IMR-90 (cell line): ENCODE results near the gene PDE11A. TPM values are rescaled to one million over a fixed set of nuclear protein-coding genes. Genes with fewer than 3 reads are reported as not detected.

ENCODE experiments used
- ATAC-seq: fragments of 200-7000 bp; cut with Tn5 transposase; 2 replicates; pipeline ENCODE4 v1.9.1; 2020; ENCODE audit warnings: low read depth, mild to moderate bottlenecking, moderate library complexity
- BruUV-seq: library from RNA; stranded (reverse); fragments of 400-500 nt; replicated peaks from 2 replicates; lab custom pipeline; 2021; lab: Mats Ljungman, UMichigan
- CTCF ChIA-PET: fragments of 300-600 bp; formaldehyde crosslinking; extraction: SDS; loops from one replicate; lab custom pipeline; 2021; ENCODE audit warnings: antibody characterized with exemption; lab: Yijun Ruan, JAX
- POLR2A ChIA-PET: fragments of 300-600 bp; sonication (Branson Sonifier 250); formaldehyde crosslinking; loops from one replicate; lab custom pipeline; 2022; ENCODE audit warnings: antibody characterized with exemption; ENCODE audit not compliant: unreplicated experiment; lab: Charles Lee
- DNase-seq: peaks from one replicate; pipeline ENCODE4 v3.0.0; 2013
- H2AFZ ChIP-seq: replicated peaks from 2 replicates; pipeline ENCODE3; 2013; ENCODE audit warnings: low read length, mild to moderate bottlenecking; ENCODE audit not compliant: poor library complexity
- H2AK5ac ChIP-seq: 2 replicates; pipeline ENCODE4 v1.6.1; 2013; ENCODE audit warnings: low read depth, low read length, inconsistent platforms
- H2AK9ac ChIP-seq: replicated peaks from 2 replicates; pipeline ENCODE3; 2013; ENCODE audit warnings: mild to moderate bottlenecking, low read depth, low read length, moderate library complexity; ENCODE audit not compliant: poor library complexity
- H2BK120ac ChIP-seq: 2 replicates; pipeline ENCODE4 v1.6.1; 2013; ENCODE audit warnings: low read depth, low read length, inconsistent platforms
- H2BK15ac ChIP-seq: 3 replicates; pipeline ENCODE4 v1.6.1; 2013; ENCODE audit warnings: low read depth, low read length, inconsistent platforms
- H2BK20ac ChIP-seq: 2 replicates; pipeline ENCODE4 v1.6.1; 2013; ENCODE audit warnings: low read depth, mild to moderate bottlenecking, inconsistent platforms, low read length, moderate library complexity
- H2BK5ac ChIP-seq: 2 replicates; pipeline ENCODE4 v1.6.1; 2013; ENCODE audit warnings: mild to moderate bottlenecking, low read depth, low read length, inconsistent platforms; ENCODE audit not compliant: poor library complexity, severe bottlenecking
- H3K14ac ChIP-seq: replicated peaks from 2 replicates; pipeline ENCODE4 v1.6.1; 2013; ENCODE audit warnings: low read depth, low read length, inconsistent platforms
- H3K18ac ChIP-seq: 2 replicates; pipeline ENCODE4 v1.6.1; 2013; ENCODE audit warnings: low read depth, low read length, control low read depth
- H3K23ac ChIP-seq: 2 replicates; pipeline ENCODE4 v1.6.1; 2013; ENCODE audit warnings: low read depth, low read length, inconsistent platforms
- H3K27ac ChIP-seq: 2 replicates; pipeline ENCODE4 v1.5.1; 2013; ENCODE audit warnings: mild to moderate bottlenecking, control low read depth, low read length; ENCODE audit not compliant: insufficient read depth
- H3K27me3 ChIP-seq: 2 replicates; pipeline ENCODE4 v1.6.1; 2013; ENCODE audit warnings: low read length; ENCODE audit not compliant: control insufficient read depth, insufficient read depth
- H3K36me3 ChIP-seq: 2 replicates; pipeline ENCODE4 v1.6.1; 2013; ENCODE audit warnings: low read length, mixed read lengths; ENCODE audit not compliant: control insufficient read depth, insufficient read depth
- H3K4ac ChIP-seq: 2 replicates; pipeline ENCODE4 v1.6.1; 2013; ENCODE audit warnings: low read depth, low read length, inconsistent platforms
- H3K4me1 ChIP-seq: 2 replicates; pipeline ENCODE4 v1.6.1; 2013; ENCODE audit warnings: low read length, mixed read lengths; ENCODE audit not compliant: control insufficient read depth, insufficient read depth
- H3K4me2 ChIP-seq: 2 replicates; pipeline ENCODE4 v1.6.1; 2013; ENCODE audit warnings: low read depth, mild to moderate bottlenecking, control low read depth, low read length, moderate library complexity
- H3K4me3 ChIP-seq: 2 replicates; pipeline ENCODE4 v1.5.1; 2013; ENCODE audit warnings: low read depth, mild to moderate bottlenecking, control low read depth, low read length, moderate library complexity; ENCODE audit not compliant: insufficient read depth
- H3K56ac ChIP-seq: 2 replicates; pipeline ENCODE4 v1.6.1; 2013; ENCODE audit warnings: low read length, inconsistent platforms; ENCODE audit not compliant: insufficient read depth; ENCODE audit errors: extremely low read depth
- H3K79me1 ChIP-seq, 2 experiments: 2 replicates each; pipeline ENCODE4 v1.6.1; 2013; ENCODE audit warnings: low read length in 2 of 2, inconsistent platforms in 1 of 2, low read depth in 1 of 2
- H3K9ac ChIP-seq: 2 replicates; pipeline ENCODE4 v1.6.1; 2013; ENCODE audit warnings: low read depth, low read length, control low read depth
- H3K9me1 ChIP-seq: 2 replicates; pipeline ENCODE4 v1.6.1; 2013; ENCODE audit warnings: low read length, inconsistent platforms; ENCODE audit not compliant: insufficient read depth
- H3K9me3 ChIP-seq: 2 replicates; pipeline ENCODE4 v1.6.1; 2013; ENCODE audit warnings: low read length; ENCODE audit not compliant: control insufficient read depth, insufficient read depth
- H4K20me1 ChIP-seq: 2 replicates; pipeline ENCODE4 v1.6.1; 2013; ENCODE audit warnings: low read length, inconsistent platforms; ENCODE audit not compliant: insufficient read depth
- H4K5ac ChIP-seq: 2 replicates; pipeline ENCODE4 v1.6.1; 2013; ENCODE audit warnings: mild to moderate bottlenecking, low read depth, low read length, control low read depth
- H4K8ac ChIP-seq, 2 experiments: 2 replicates each; pipeline ENCODE4 v1.6.1; 2013; ENCODE audit warnings: low read depth in 2 of 2, low read length in 2 of 2, control low read depth in 1 of 2, inconsistent platforms in 1 of 2
- H4K91ac ChIP-seq: 2 replicates; pipeline ENCODE4 v1.6.1; 2013; ENCODE audit warnings: low read depth, low read length, inconsistent platforms; ENCODE audit not compliant: insufficient read depth
- BHLHE40 ChIP-seq: fragments of 150-350 bp; IDR thresholded peaks from 2 replicates; pipeline ENCODE4 v1.6.1; 2016; ENCODE audit warnings: mild to moderate bottlenecking, low read depth, low read length
- CEBPB ChIP-seq: IDR thresholded peaks from 2 replicates; pipeline ENCODE4 v1.6.1; 2012; ENCODE audit warnings: low read depth, low read length, improper control_type of control experiment
- CHD1 ChIP-seq: IDR thresholded peaks from 2 replicates; pipeline ENCODE4 v1.6.1; 2012; ENCODE audit warnings: low read depth, low read length, improper control_type of control experiment
- FOS ChIP-seq: fragments of 150-350 bp; IDR thresholded peaks from 2 replicates; pipeline ENCODE4 v1.6.1; 2016; ENCODE audit warnings: low read depth, low read length
- MAFK ChIP-seq: IDR thresholded peaks from 2 replicates; pipeline ENCODE4 v1.6.1; 2012; ENCODE audit warnings: low read depth, low read length, improper control_type of control experiment
- MAZ ChIP-seq: IDR thresholded peaks from 2 replicates; pipeline ENCODE4 v1.6.1; 2012; ENCODE audit warnings: low read depth, mild to moderate bottlenecking, low read length, improper control_type of control experiment, moderate library complexity, borderline replicate concordance
- MXI1 ChIP-seq: IDR thresholded peaks from 2 replicates; pipeline ENCODE4 v1.6.1; 2012; ENCODE audit warnings: low read depth, mild to moderate bottlenecking, low read length, moderate library complexity, borderline replicate concordance
- NFE2L2 ChIP-seq: fragments of 150-350 bp; IDR thresholded peaks from 2 replicates; pipeline ENCODE4 v1.6.1; 2016; ENCODE audit warnings: low read depth, mild to moderate bottlenecking, low read length
- POLR2A ChIP-seq: IDR thresholded peaks from 2 replicates; pipeline ENCODE4 v1.6.1; 2012; ENCODE audit warnings: mild to moderate bottlenecking, low read depth, low read length
- RAD21 ChIP-seq: IDR thresholded peaks from 2 replicates; pipeline ENCODE4 v1.6.1; 2012; ENCODE audit warnings: low read length, improper control_type of control experiment
- RCOR1 ChIP-seq: IDR thresholded peaks from 2 replicates; pipeline ENCODE4 v1.6.1; 2012; ENCODE audit warnings: mild to moderate bottlenecking, low read length, improper control_type of control experiment; ENCODE audit not compliant: insufficient replicate concordance
- RFX5 ChIP-seq: IDR thresholded peaks from 2 replicates; pipeline ENCODE4 v1.8.0; 2012; ENCODE audit warnings: low read depth, mild to moderate bottlenecking, low read length, moderate library complexity
- SMC3 ChIP-seq: fragments of 150-350 bp; IDR thresholded peaks from 2 replicates; pipeline ENCODE4 v1.6.1; 2016; ENCODE audit warnings: low read depth, mild to moderate bottlenecking, antibody characterized with exemption, low read length, moderate library complexity
- WGBS, 2 experiments: methylation state at CpG; one replicate each; pipeline versions ENCODE4 v1.1.5 to v1.1.7; 2013; ENCODE audit warnings: missing lambda C conversion rate in 2 of 2; ENCODE audit not compliant: insufficient read length in 1 of 2; ENCODE audit errors: extremely low coverage in 2 of 2; 5-methylcytosine and 5-hydroxymethylcytosine counted together
- dilution Hi-C: fragments of 300-500 bp; cut with HindIII; formaldehyde crosslinking; loops from one replicate; pipeline ENCODE4 v1.14.3; 2018; ENCODE audit warnings: low sequenced_read_pairs; ENCODE audit not compliant: unreplicated experiment
- in situ Hi-C: fragments of 300-500 bp; cut with MboI; formaldehyde crosslinking; loops from 3 replicates; pipeline ENCODE4 v1.14.3; 2019; ENCODE audit warnings: low sequenced_read_pairs, inconsistent platforms, mixed read lengths
- intact Hi-C: fragments of 100-400 bp; cut with micrococcal nuclease; formaldehyde crosslinking; loops from 2 replicates; pipeline ENCODE4 v1.10.0; 2022
- polyA plus RNA-seq, 3 experiments: library from polyadenylated mRNA; depleted of rRNA; stranded (reverse); fragments of >200 nt; gene quantifications; 2 replicates each; pipeline ENCODE4 v1.2.3, GENCODE V29; 2012; ENCODE audit warnings: low replicate concordance in 1 of 3
- total RNA-seq: library from RNA; depleted of rRNA; stranded (reverse); fragments of >200 nt; gene quantifications from 2 replicates; pipeline ENCODE4 v1.2.3, GENCODE V29; 2012
- TF ChIP-seq, protein P1 (sequence below): fragments of 150-350 bp; IDR thresholded peaks from 2 replicates; pipeline ENCODE4 v1.6.1; 2016; ENCODE audit warnings: low read depth, mild to moderate bottlenecking, low read length, moderate library complexity, borderline replicate concordance
- TF ChIP-seq, protein P2 (sequence below): conservative IDR thresholded peaks from 2 replicates; pipeline ENCODE4 v1.5.1; 2012; ENCODE audit warnings: mild to moderate bottlenecking, low read depth, low read length, improper control_type of control experiment
- TF ChIP-seq, protein P3 (sequence below): fragments of 150-350 bp; IDR thresholded peaks from 2 replicates; pipeline ENCODE4 v1.6.1; 2017; ENCODE audit warnings: mild to moderate bottlenecking, antibody characterized with exemption, low read length, low read depth

PDE11A gene
- total and polyA plus RNA-seq, 2 of the 4 experiments (the other 2 are of a cell fraction), result 0.21 to 0.72 TPM

DNA sequence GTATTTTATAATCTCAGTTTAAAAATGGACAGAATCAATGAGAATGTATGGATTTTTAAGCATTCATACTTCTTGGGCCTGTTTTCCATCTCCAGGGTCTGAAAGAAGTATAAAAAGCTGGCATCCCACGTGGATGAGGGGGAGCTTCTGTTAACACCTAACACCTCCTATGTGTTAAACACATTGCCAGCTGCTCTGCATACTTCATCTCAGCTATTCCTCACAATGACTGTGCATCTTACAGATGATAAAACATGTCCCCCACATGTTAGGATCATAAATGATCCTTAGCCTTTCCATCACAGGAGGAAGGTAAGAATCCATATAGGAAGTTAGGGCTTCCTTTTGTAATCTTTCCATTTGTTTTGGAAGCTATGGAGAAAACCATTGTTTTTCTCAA, 440.9 kb downstream of the PDE11A start:
- Histone ChIP-seq H3K56ac (no peak overlapping the region), H4K91ac (no peak overlapping the region), H3K9me1 (no peaks in the 10 kb centered on the region), H4K8ac (no peak overlapping the region), H2BK20ac (no peak overlapping the region), H2BK5ac (no peak overlapping the region), H3K23ac (no peak overlapping the region), H3K4me3 (no peak overlapping the region), H3K27me3 (peaks cover 6% of the 10 kb centered on the region), H3K14ac (no peak overlapping the region), H3K4me2 (no peak overlapping the region), H3K9me3 (no peaks in the 10 kb centered on the region), H3K27ac (no peak overlapping the region), H2BK120ac (no peak overlapping the region), H3K36me3 (no peaks in the 10 kb centered on the region), H3K4ac (no peak overlapping the region), H2BK15ac (no peak overlapping the region), H3K4me1 (no peaks in the 10 kb centered on the region), H3K9ac (no peak overlapping the region), H3K18ac (no peak overlapping the region), H2AK5ac (no peak overlapping the region), H2AK9ac (no peak overlapping the region), H2AFZ (no peak overlapping the region), H3K79me1 (no peaks in the 10 kb centered on the region), H4K5ac (no peak overlapping the region), H4K20me1 (no peaks in the 10 kb centered on the region)
- CTCF ChIA-PET, result no interaction called here
- no TSS peak for BruUV-seq
- POLR2A ChIA-PET, result no interaction called here
- no CpG with 5 or more reads among the region's 1 CpG for WGBS, 2 experiments
- intact Hi-C loops (no loop called here), in situ Hi-C loops (no loop called here), dilution Hi-C loops (no loop called here)
- DNase-seq (no peak), ATAC-seq (no peak)
- TF ChIP-seq, protein P1, sequence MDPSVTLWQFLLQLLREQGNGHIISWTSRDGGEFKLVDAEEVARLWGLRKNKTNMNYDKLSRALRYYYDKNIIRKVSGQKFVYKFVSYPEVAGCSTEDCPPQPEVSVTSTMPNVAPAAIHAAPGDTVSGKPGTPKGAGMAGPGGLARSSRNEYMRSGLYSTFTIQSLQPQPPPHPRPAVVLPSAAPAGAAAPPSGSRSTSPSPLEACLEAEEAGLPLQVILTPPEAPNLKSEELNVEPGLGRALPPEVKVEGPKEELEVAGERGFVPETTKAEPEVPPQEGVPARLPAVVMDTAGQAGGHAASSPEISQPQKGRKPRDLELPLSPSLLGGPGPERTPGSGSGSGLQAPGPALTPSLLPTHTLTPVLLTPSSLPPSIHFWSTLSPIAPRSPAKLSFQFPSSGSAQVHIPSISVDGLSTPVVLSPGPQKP, result no peak
- TF ChIP-seq RAD21, result no peak
- no peak for TF ChIP-seq FOS
- no peak for TF ChIP-seq MAZ
- no peak for TF ChIP-seq MXI1
- no peak for TF ChIP-seq RCOR1
- no peak for TF ChIP-seq BHLHE40
- TF ChIP-seq MAFK, result no peak
- no peak for TF ChIP-seq SMC3
- no peak for TF ChIP-seq CEBPB
- TF ChIP-seq CHD1, result no peak
- TF ChIP-seq RFX5, result no peak
- no peak for TF ChIP-seq NFE2L2
- TF ChIP-seq, protein P2, sequence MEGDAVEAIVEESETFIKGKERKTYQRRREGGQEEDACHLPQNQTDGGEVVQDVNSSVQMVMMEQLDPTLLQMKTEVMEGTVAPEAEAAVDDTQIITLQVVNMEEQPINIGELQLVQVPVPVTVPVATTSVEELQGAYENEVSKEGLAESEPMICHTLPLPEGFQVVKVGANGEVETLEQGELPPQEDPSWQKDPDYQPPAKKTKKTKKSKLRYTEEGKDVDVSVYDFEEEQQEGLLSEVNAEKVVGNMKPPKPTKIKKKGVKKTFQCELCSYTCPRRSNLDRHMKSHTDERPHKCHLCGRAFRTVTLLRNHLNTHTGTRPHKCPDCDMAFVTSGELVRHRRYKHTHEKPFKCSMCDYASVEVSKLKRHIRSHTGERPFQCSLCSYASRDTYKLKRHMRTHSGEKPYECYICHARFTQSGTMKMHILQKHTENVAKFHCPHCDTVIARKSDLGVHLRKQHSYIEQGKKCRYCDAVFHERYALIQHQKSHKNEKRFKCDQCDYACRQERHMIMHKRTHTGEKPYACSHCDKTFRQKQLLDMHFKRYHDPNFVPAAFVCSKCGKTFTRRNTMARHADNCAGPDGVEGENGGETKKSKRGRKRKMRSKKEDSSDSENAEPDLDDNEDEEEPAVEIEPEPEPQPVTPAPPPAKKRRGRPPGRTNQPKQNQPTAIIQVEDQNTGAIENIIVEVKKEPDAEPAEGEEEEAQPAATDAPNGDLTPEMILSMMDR, result no peak
- TF ChIP-seq, protein P3, sequence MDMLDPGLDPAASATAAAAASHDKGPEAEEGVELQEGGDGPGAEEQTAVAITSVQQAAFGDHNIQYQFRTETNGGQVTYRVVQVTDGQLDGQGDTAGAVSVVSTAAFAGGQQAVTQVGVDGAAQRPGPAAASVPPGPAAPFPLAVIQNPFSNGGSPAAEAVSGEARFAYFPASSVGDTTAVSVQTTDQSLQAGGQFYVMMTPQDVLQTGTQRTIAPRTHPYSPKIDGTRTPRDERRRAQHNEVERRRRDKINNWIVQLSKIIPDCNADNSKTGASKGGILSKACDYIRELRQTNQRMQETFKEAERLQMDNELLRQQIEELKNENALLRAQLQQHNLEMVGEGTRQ, result no peak
- TF ChIP-seq POLR2A, result no peak
